HCT116 (cell line): ENCODE results near the gene HNMT. TPM values are rescaled to one million over a fixed set of nuclear protein-coding genes. Genes with fewer than 3 reads are reported as not detected.

ENCODE experiments used
- ATAC-seq: fragments of 200-7000 bp; cut with Tn5 transposase; 2 replicates; pipeline ENCODE4 v1.9.1; 2020; ENCODE audit warnings: mild to moderate bottlenecking, moderate library complexity
- BruUV-seq: library from RNA; stranded (reverse); fragments of 400-500 nt; replicated peaks from 2 replicates; lab custom pipeline; 2021; lab: Mats Ljungman, UMichigan
- CTCF ChIA-PET: fragments of 300-600 bp; sonication (Branson Sonifier 250); formaldehyde crosslinking; loops from one replicate; lab custom pipeline; 2021; ENCODE audit warnings: antibody characterized with exemption; lab: Charles Lee
- POLR2A ChIA-PET: fragments of 300-600, 350-600 bp; sonication (Branson Sonifier 250); formaldehyde crosslinking; loops from one replicate; lab custom pipeline; 2021; ENCODE audit warnings: antibody characterized with exemption; lab: Charles Lee
- RAD21 ChIA-PET, 2 experiments: fragments of 300-600 bp; sonication (Branson Sonifier 250); formaldehyde crosslinking; loops; one replicate each; lab custom pipeline; 2023; ENCODE audit warnings: low total read pairs in 2 of 2; ENCODE audit not compliant: uncharacterized antibody in 2 of 2, unreplicated experiment in 2 of 2, low non-redundant PET in 1 of 2; lab: Charles Lee
- DNase-seq: peaks from one replicate; pipeline ENCODE4 v3.0.0-alpha.2; 2010; ENCODE audit warnings: low read depth, low spot score
- H2AFZ ChIP-seq: fragments of 200-600 bp; shearing (Covaris generic), sonication (generic); 2 replicates; pipeline ENCODE4 v1.6.1; 2017; ENCODE audit warnings: low read depth, mixed run types, mixed read lengths, antibody characterized with exemption, low read length; ENCODE audit not compliant: poor library complexity, severe bottlenecking
- H3K27ac ChIP-seq: 2 replicates; pipeline ENCODE4 v1.5.1; 2012; ENCODE audit warnings: low read depth, low read length
- H3K27me3 ChIP-seq: fragments of 200-600 bp; sonication (generic); 2 replicates; pipeline ENCODE4 v1.6.1; 2016; ENCODE audit warnings: mixed run types, low read length, mixed read lengths; ENCODE audit not compliant: insufficient read depth
- H3K36me3 ChIP-seq, 2 experiments: fragments of 200-500 bp in 1 of 2; fragments of 200-600 bp in 1 of 2; sonication (Bioruptor generic) in 1 of 2; sonication (generic) in 1 of 2; 2 replicates each; pipeline versions ENCODE4 v1.5.1 to v1.6.1; 2014 to 2016; ENCODE audit warnings: low read length in 2 of 2, inconsistent platforms in 1 of 2, mixed read lengths in 1 of 2, mixed run types in 1 of 2; ENCODE audit not compliant: insufficient read depth in 2 of 2, control insufficient read depth in 1 of 2
- H3K4me1 ChIP-seq, 2 experiments: fragments of 200-600 bp in 1 of 2; sonication (generic) in 1 of 2; 2 replicates each; pipeline versions ENCODE4 v1.5.1 to v1.6.1; 2012 to 2017; ENCODE audit warnings: low read length in 2 of 2, inconsistent platforms in 1 of 2, mild to moderate bottlenecking in 1 of 2, mixed read lengths in 1 of 2, mixed run types in 1 of 2, moderate library complexity in 1 of 2; ENCODE audit not compliant: insufficient read depth in 2 of 2, control insufficient read depth in 1 of 2
- H3K4me2 ChIP-seq: fragments of 200-600 bp; sonication (generic); 2 replicates; pipeline ENCODE4 v1.6.1; 2017; ENCODE audit warnings: mixed run types, low read length, mixed read lengths
- H3K4me3 ChIP-seq, 2 experiments: fragments of 200-600 bp in 1 of 2; sonication (generic) in 1 of 2; replicated peaks in 1 of 2; 2 replicates each; pipeline ENCODE4 v1.5.1; 2011 to 2016; ENCODE audit warnings: low read length in 2 of 2, control low read depth in 1 of 2, low read depth in 1 of 2, mild to moderate bottlenecking in 1 of 2, mixed read lengths in 1 of 2, mixed run types in 1 of 2
- H3K79me2 ChIP-seq: fragments of 200-600 bp; sonication (generic); 2 replicates; pipeline ENCODE4 v1.6.1; 2017; ENCODE audit warnings: mild to moderate bottlenecking, mixed run types, low read length, moderate library complexity, mixed read lengths; ENCODE audit not compliant: insufficient read depth
- H3K9ac ChIP-seq: fragments of 200-600 bp; sonication (generic); 2 replicates; pipeline ENCODE4 v1.6.1; 2016; ENCODE audit warnings: low read length, mixed read lengths
- H3K9me2 ChIP-seq: fragments of 200-600 bp; sonication (generic), shearing (Covaris generic); 2 replicates; pipeline ENCODE4 v1.6.1; 2017; ENCODE audit warnings: mixed run types, mild to moderate bottlenecking, moderate library complexity; ENCODE audit not compliant: insufficient read depth
- H3K9me3 ChIP-seq, 2 experiments: fragments of 200-500 bp in 1 of 2; fragments of 200-600 bp in 1 of 2; sonication (Bioruptor generic) in 1 of 2; sonication (generic) in 1 of 2; 2 replicates each; pipeline ENCODE4 v1.6.1; 2014 to 2017; ENCODE audit warnings: low read length in 2 of 2, mixed read lengths in 2 of 2, inconsistent platforms in 1 of 2, low read depth in 1 of 2, mild to moderate bottlenecking in 1 of 2, mixed run types in 1 of 2, moderate library complexity in 1 of 2; ENCODE audit not compliant: control insufficient read depth in 1 of 2, insufficient read depth in 1 of 2
- H4K20me1 ChIP-seq: fragments of 200-600 bp; sonication (generic), shearing (Covaris generic); 2 replicates; pipeline ENCODE4 v1.6.1; 2017; ENCODE audit warnings: mixed run types, mild to moderate bottlenecking, moderate library complexity; ENCODE audit not compliant: insufficient read depth
- CEBPB ChIP-seq: IDR thresholded peaks from 2 replicates; pipeline ENCODE4 v1.6.1; 2012; ENCODE audit warnings: low read depth
- EGR1 ChIP-seq: IDR thresholded peaks from 2 replicates; pipeline ENCODE4 v1.6.1; 2012; ENCODE audit warnings: low read depth
- EZH2 ChIP-seq: fragments of 200-600 bp; sonication (generic); IDR thresholded peaks from 2 replicates; pipeline ENCODE4 v1.6.1; 2017; ENCODE audit warnings: antibody characterized with exemption, mixed run types
- FOSL1 ChIP-seq: IDR thresholded peaks from 2 replicates; pipeline ENCODE4 v1.6.1; 2012; ENCODE audit warnings: low read depth
- JUND ChIP-seq: IDR thresholded peaks from 2 replicates; pipeline ENCODE4 v1.6.1; 2012
- POLR2A ChIP-seq: IDR thresholded peaks from 2 replicates; pipeline ENCODE4 v1.7.0; 2011; ENCODE audit warnings: borderline replicate concordance; ENCODE audit not compliant: insufficient read depth, insufficient read length; ENCODE audit errors: extremely low read depth
- POLR2AphosphoS5 ChIP-seq: IDR thresholded peaks from 2 replicates; pipeline ENCODE4 v1.6.1; 2011; ENCODE audit warnings: mild to moderate bottlenecking, low read depth, low read length, moderate library complexity
- RAD21 ChIP-seq: IDR thresholded peaks from 2 replicates; pipeline ENCODE4 v1.6.1; 2012; ENCODE audit warnings: low read depth, mild to moderate bottlenecking
- SP1 ChIP-seq: IDR thresholded peaks from 2 replicates; pipeline ENCODE4 v1.6.1; 2012; ENCODE audit warnings: low read depth
- SRF ChIP-seq: IDR thresholded peaks from 2 replicates; pipeline ENCODE4 v1.6.1; 2012; ENCODE audit warnings: low read depth
- TCF7L2 ChIP-seq: IDR thresholded peaks from 2 replicates; pipeline ENCODE4 v1.7.0; 2011; ENCODE audit warnings: borderline replicate concordance, inconsistent platforms; ENCODE audit not compliant: insufficient read depth, insufficient read length; ENCODE audit errors: extremely low read depth
- intact Hi-C: fragments of 100-400 bp; cut with micrococcal nuclease; formaldehyde crosslinking; loops from 2 replicates; pipeline ENCODE4 v1.10.0; 2022
- total RNA-seq: library from RNA; stranded (reverse); gene quantifications from one replicate; pipeline ENCODE4 v1.2.1, GENCODE V29; 2021; ENCODE audit not compliant: unreplicated experiment
- TF ChIP-seq, protein P1 (sequence below): IDR thresholded peaks from 2 replicates; pipeline ENCODE4 v1.6.1; 2012; ENCODE audit warnings: low read depth
- TF ChIP-seq, protein P2 (sequence below), 3 experiments: fragments of 200-600 bp in 1 of 3; sonication (generic) in 1 of 3; IDR thresholded peaks in 2 of 3; conservative IDR thresholded peaks in 1 of 3; 2 replicates each; pipeline ENCODE4 v1.5.1; 2012 to 2017; ENCODE audit warnings: low read depth in 2 of 3, low read length in 2 of 3, antibody characterized with exemption in 1 of 3, borderline replicate concordance in 1 of 3, control low read depth in 1 of 3, mild to moderate bottlenecking in 1 of 3, mixed read lengths in 1 of 3, mixed run types in 1 of 3, moderate library complexity in 1 of 3; ENCODE audit not compliant: insufficient read depth in 1 of 3
- TF ChIP-seq, protein P3 (sequence below): IDR thresholded peaks from 2 replicates; pipeline ENCODE4 v1.6.1; 2012

HNMT gene
- total RNA-seq, 1 experiment from 2014 or later, result not detected

- TF ChIP-seq, protein P1, sequence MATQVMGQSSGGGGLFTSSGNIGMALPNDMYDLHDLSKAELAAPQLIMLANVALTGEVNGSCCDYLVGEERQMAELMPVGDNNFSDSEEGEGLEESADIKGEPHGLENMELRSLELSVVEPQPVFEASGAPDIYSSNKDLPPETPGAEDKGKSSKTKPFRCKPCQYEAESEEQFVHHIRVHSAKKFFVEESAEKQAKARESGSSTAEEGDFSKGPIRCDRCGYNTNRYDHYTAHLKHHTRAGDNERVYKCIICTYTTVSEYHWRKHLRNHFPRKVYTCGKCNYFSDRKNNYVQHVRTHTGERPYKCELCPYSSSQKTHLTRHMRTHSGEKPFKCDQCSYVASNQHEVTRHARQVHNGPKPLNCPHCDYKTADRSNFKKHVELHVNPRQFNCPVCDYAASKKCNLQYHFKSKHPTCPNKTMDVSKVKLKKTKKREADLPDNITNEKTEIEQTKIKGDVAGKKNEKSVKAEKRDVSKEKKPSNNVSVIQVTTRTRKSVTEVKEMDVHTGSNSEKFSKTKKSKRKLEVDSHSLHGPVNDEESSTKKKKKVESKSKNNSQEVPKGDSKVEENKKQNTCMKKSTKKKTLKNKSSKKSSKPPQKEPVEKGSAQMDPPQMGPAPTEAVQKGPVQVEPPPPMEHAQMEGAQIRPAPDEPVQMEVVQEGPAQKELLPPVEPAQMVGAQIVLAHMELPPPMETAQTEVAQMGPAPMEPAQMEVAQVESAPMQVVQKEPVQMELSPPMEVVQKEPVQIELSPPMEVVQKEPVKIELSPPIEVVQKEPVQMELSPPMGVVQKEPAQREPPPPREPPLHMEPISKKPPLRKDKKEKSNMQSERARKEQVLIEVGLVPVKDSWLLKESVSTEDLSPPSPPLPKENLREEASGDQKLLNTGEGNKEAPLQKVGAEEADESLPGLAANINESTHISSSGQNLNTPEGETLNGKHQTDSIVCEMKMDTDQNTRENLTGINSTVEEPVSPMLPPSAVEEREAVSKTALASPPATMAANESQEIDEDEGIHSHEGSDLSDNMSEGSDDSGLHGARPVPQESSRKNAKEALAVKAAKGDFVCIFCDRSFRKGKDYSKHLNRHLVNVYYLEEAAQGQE, result no peak
- TF ChIP-seq, protein P2, sequence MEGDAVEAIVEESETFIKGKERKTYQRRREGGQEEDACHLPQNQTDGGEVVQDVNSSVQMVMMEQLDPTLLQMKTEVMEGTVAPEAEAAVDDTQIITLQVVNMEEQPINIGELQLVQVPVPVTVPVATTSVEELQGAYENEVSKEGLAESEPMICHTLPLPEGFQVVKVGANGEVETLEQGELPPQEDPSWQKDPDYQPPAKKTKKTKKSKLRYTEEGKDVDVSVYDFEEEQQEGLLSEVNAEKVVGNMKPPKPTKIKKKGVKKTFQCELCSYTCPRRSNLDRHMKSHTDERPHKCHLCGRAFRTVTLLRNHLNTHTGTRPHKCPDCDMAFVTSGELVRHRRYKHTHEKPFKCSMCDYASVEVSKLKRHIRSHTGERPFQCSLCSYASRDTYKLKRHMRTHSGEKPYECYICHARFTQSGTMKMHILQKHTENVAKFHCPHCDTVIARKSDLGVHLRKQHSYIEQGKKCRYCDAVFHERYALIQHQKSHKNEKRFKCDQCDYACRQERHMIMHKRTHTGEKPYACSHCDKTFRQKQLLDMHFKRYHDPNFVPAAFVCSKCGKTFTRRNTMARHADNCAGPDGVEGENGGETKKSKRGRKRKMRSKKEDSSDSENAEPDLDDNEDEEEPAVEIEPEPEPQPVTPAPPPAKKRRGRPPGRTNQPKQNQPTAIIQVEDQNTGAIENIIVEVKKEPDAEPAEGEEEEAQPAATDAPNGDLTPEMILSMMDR (IDR thresholded peaks at IDR 0.05 in 2 of 3, conservative IDR thresholded peaks at IDR 0.05 in 1 of 3; ENCODE audit: borderline replicate concordance in 1 of 3, insufficient read depth in 1 of 3, low read depth in 2 of 3, low read length in 2 of 3), result no peak
- TF ChIP-seq FOSL1 (no peak), JUND (no peak)
These were observed 53.6 kb downstream of the HNMT start (continued) for GRCh38 chr2:138017824-138018223.

DNA sequence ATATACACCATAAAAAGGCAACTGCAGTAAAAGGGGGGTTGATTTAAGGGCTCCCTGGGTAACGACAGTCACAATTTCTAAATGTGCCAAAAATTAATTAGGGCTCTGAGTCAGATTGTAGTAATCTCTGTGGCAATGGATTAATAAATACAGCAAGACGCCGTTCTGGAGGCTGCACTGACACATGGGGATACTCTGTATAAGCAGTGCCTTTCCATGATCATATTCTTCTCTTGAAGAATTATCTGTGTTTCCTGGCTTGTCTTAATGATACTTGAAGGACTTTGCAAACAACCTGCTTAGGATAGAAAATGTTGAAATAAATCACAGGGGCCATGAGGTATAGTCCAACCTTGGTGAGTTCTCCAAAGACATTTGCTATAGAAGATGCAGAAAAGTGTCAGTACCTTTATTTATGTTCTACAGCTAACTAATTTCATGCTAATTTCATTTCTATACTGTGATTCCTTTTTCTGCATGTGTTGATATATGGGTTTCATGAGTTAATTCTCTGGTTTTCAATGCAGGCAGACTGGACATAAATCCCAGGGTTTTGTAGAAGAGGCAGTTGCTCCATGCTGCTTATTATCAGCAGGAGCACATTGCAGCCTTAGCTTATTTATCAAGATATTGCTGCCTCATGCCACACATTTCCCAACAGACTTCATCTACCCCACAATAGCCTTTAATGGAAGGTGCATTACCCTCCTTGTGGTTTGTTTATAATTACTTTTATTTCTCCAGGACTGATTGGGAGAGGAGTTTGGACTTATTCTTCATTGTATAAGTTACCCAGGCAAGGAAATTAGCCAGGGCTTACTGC is 54.8 kb downstream of the HNMT start:
- Histone ChIP-seq H2AFZ (no peak overlapping the region), H4K20me1 (no peaks in the 10 kb centered on the region), H3K79me2 (no peaks in the 10 kb centered on the region), H3K4me1 (no peaks in the 10 kb centered on the region), H3K9me3 (no peaks in the 10 kb centered on the region), H3K9ac (no peak overlapping the region), H3K27ac (no peak overlapping the region), H3K36me3 (no peaks in the 10 kb centered on the region), H3K4me2 (no peak overlapping the region), H3K27me3 (no peaks in the 10 kb centered on the region), H3K9me2 (no peaks in the 10 kb centered on the region), H3K4me3 (no peak overlapping the region)
- DNase-seq, result no peak
- BruUV-seq, result no TSS peak
- ChIA-PET RAD21 (no interaction called here), POLR2A (no interaction called here), CTCF (no interaction called here)
- ATAC-seq, result no peak
- intact Hi-C loops, result no loop called here
- TF ChIP-seq SP1, result no peak
- no peak for TF ChIP-seq EZH2
- no peak for TF ChIP-seq POLR2A
- TF ChIP-seq, protein P3, sequence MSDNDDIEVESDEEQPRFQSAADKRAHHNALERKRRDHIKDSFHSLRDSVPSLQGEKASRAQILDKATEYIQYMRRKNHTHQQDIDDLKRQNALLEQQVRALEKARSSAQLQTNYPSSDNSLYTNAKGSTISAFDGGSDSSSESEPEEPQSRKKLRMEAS, result no peak
- TF ChIP-seq, protein P1, result no peak
- no peak for TF ChIP-seq CEBPB
- no peak for TF ChIP-seq FOSL1
- no peak for TF ChIP-seq EGR1
- TF ChIP-seq TCF7L2, result no peak
- TF ChIP-seq RAD21, result no peak
- TF ChIP-seq SRF, result no peak
- no peak for TF ChIP-seq POLR2AphosphoS5
- TF ChIP-seq JUND, result no peak
